ENCODE data around the gene CNNM1. TPM values are rescaled to one million over a fixed set of nuclear protein-coding genes. Genes with fewer than 3 reads are reported as not detected.

The CNNM1 gene
- 1 to 10 TPM; 1.3 to 1.6 TPM for total RNA-seq

GRCh38 chr10:99329304-99329553 lies at the start of gene CNNM1:
TSS of gene CNNM1 (plus strand) at chr10:99329356. CDS start at chr10:99329388, 32 bp downstream.
- WGBS, 2 donors = 0% methylated on average over 24 of the region's 24 CpGs; no CpG with 5 or more reads in 1 of the 2 donors
- Histone ChIP-seq H3K4me3 (peak within 1 kb of the TSS; percentile 40 to 49), H3K27ac (no peak within 1 kb of the TSS), H3K36me3 (replicated peaks in 1 of 2; ENCODE audit: insufficient read depth in 1 of 2, low read depth in 2 of 2) (no peaks in the 10 kb centered on the region), H3K27me3 (no peaks in the 10 kb centered on the region), H3K4me1 (peaks cover 23% of the 10 kb centered on the region), H3K9me3 (no peaks in the 10 kb centered on the region)
- peak in 2 of 3 donors; percentile 26 to 35 for TF ChIP-seq POLR2A (IDR thresholded peaks at IDR 0.05)
- TF ChIP-seq CTCF (IDR thresholded peaks at IDR 0.05) = no peak
- intact Hi-C loops (cut with DNase I) = no loop called here
- peak; percentile 70 for ATAC-seq
- DNase-seq = peak; percentile 43 to 63 (median 55)

DNA sequence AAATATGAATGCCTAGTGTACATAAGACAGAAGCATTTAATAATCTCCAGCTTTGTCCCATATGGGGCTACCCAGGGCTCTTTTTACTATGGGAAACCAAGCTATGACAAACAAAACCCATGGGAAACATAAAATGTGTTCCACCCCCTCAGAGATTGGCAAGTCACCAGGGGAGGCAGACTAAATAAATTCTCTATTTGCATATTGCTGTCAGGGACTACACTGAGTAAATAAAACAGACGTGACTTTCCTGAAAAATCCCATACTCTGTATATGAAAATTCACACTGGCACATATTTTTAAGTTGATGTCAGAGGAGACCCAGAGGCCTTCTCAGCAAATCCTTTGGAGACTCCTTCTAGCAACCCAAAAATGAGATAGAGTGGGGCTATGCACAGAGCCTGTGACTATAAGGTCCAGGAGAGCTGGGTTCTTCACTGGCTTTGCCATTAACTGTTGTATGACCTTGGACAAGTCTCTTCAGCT lies 49.5 kb upstream of the CNNM1 start:
- Histone ChIP-seq H3K9me3 (no peaks in the 10 kb centered on the region), H3K4me3 (no peak overlapping the region), H3K4me1 (peaks cover 24% of the 10 kb centered on the region), H3K27ac (peak overlapping the region; percentile 69 to 84 (median 74)), H3K27me3 (no peaks in the 10 kb centered on the region), H3K36me3 (replicated peaks in 1 of 2; ENCODE audit: insufficient read depth in 1 of 2, low read depth in 2 of 2) (no peaks in the 10 kb centered on the region)
- intact Hi-C loops (cut with DNase I) = no loop called here
- 6% methylated on average over 1 of the region's 1 CpG for WGBS, 2 donors
- peak; percentile 76 to 84 (median 81) for DNase-seq
- TF ChIP-seq POLR2A (IDR thresholded peaks at IDR 0.05) = no peak
- TF ChIP-seq CTCF (IDR thresholded peaks at IDR 0.05) = no peak
- ATAC-seq = peak; percentile 94

DNA sequence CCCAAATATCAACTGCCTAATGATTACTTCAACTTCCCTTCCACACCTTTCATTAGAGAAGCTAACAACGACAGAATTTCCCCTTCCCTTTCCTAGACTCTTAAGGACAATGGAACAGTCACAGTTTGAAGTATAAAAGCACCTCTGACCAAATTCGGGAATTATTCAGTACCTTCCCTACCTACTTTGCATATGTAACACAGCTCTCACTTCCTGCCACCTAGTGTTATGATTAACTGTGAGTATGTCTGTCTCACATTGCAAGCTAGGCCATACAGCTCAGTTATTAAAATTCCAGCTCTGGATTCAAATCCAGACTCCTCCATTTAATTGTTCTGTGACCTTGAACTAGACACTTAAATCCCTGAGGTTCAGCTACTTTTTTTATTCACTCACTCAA lies 48.7 kb upstream of the CNNM1 start:
- ATAC-seq = peak; percentile 30

DNA sequence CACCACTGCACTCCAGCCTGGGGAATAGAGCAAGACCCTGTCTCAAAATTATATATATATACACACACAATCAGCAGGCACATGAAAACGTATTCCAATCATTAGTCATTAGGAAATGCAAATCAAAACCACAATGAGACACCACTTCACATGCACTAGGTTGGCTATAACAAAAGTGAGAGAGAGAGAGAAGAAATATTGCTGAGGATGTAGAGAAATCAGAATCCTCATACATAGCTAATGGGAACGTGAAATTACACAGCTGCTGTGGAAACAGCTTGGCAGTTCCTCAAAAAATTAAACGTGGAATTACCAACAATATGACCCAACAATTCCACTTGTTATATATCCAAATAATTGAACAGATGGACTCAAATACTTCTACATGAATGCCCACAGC lies 43.3 kb upstream of the CNNM1 start:
- 8 to 20% methylated on average over 3 of the region's 3 CpGs for WGBS, 2 donors
- Histone ChIP-seq H3K27me3 (no peaks in the 10 kb centered on the region), H3K36me3 (replicated peaks in 1 of 2; ENCODE audit: insufficient read depth in 1 of 2, low read depth in 2 of 2) (no peaks in the 10 kb centered on the region), H3K4me1 (no peaks in the 10 kb centered on the region), H3K9me3 (no peaks in the 10 kb centered on the region), H3K4me3 (no peak overlapping the region), H3K27ac (no peak overlapping the region)
- no peak for DNase-seq
- intact Hi-C loops (cut with DNase I) = no loop called here
- TF ChIP-seq POLR2A (IDR thresholded peaks at IDR 0.05) = no peak
- TF ChIP-seq CTCF (IDR thresholded peaks at IDR 0.05) = no peak
- ATAC-seq = no peak

More for the DNA sequence above, 48.7 kb upstream of the CNNM1 start:
- 19 to 21% methylated on average over 2 of the region's 2 CpGs for WGBS, 2 donors
- no peaks in the 10 kb centered on the region for H3K9me3 ChIP-seq
- no peak overlapping the region for H3K4me3 ChIP-seq
- H3K36me3 ChIP-seq (replicated peaks in 1 of 2; ENCODE audit: insufficient read depth in 1 of 2, low read depth in 2 of 2) = no peaks in the 10 kb centered on the region
- peak overlapping the region; percentile 69 to 84 (median 74) for H3K27ac ChIP-seq
- no peaks in the 10 kb centered on the region for H3K27me3 ChIP-seq
- intact Hi-C loops (cut with DNase I) = no loop called here
- peaks cover 24% of the 10 kb centered on the region for H3K4me1 ChIP-seq
- no peak for DNase-seq
- TF ChIP-seq CTCF (IDR thresholded peaks at IDR 0.05) (peak in 1 of 7 experiments; percentile 6), POLR2A (IDR thresholded peaks at IDR 0.05) (no peak)

- no peak for TF ChIP-seq CTCF (IDR thresholded peaks at IDR 0.05)
- no peak for TF ChIP-seq POLR2A (IDR thresholded peaks at IDR 0.05)
- Histone ChIP-seq H3K4me1 (no peaks in the 10 kb centered on the region), H3K36me3 (replicated peaks in 1 of 2; ENCODE audit: insufficient read depth in 1 of 2, low read depth in 2 of 2) (no peaks in the 10 kb centered on the region), H3K27ac (no peak overlapping the region), H3K9me3 (no peaks in the 10 kb centered on the region), H3K27me3 (no peaks in the 10 kb centered on the region), H3K4me3 (no peak overlapping the region)
- DNase-seq (no peak), ATAC-seq (no peak)
- intact Hi-C loops (cut with DNase I) = no loop called here
- WGBS, 2 donors = 67% methylated on average over 1 of the region's 1 CpG
These were observed 38.9 kb upstream of the CNNM1 start for GRCh38 chr10:99290306-99290705.
